HEK293 (cell line): ENCODE data around the gene YWHAG.
A peak's percentile ranks its signal among the peaks of the same experiment; 100 is the strongest.

Experiments used
- BCL11A ChIP-seq: fragments of 450-650 bp; formaldehyde crosslinking; IDR thresholded peaks from 2 replicates; pipeline ENCODE4 v1.5.1; 2016; ENCODE audit warnings: low read depth, missing biosample characterization, missing genetic modification characterization
- BCL6B ChIP-seq: fragments of 450-650 bp; formaldehyde crosslinking; IDR thresholded peaks from 2 replicates; pipeline ENCODE4 v1.5.1; 2017; ENCODE audit warnings: missing biosample characterization, missing genetic modification characterization
- CTCF ChIP-seq: fragments of 450-650 bp; formaldehyde crosslinking; IDR thresholded peaks from 2 replicates; pipeline ENCODE4 v1.5.1; 2016; ENCODE audit warnings: missing biosample characterization, missing genetic modification characterization
- GFI1B ChIP-seq: fragments of 450-650 bp; formaldehyde crosslinking; IDR thresholded peaks from 2 replicates; pipeline ENCODE4 v1.5.1; 2016; ENCODE audit warnings: missing biosample characterization, missing genetic modification characterization
- KLF17 ChIP-seq: fragments of 450-650 bp; formaldehyde crosslinking; IDR thresholded peaks from 2 replicates; pipeline ENCODE4 v1.5.1; 2016; ENCODE audit warnings: missing biosample characterization, missing genetic modification characterization
- SCRT1 ChIP-seq: fragments of 450-650 bp; formaldehyde crosslinking; IDR thresholded peaks from 2 replicates; pipeline ENCODE4 v1.5.1; 2016; ENCODE audit warnings: missing biosample characterization, missing genetic modification characterization, borderline replicate concordance
- TCF7L2 ChIP-seq: IDR thresholded peaks from 2 replicates; pipeline ENCODE4 v1.6.1; 2011; ENCODE audit warnings: low read depth, mild to moderate bottlenecking, inconsistent platforms, low read length, moderate library complexity, borderline replicate concordance
- YY1 ChIP-seq: fragments of 450-650 bp; formaldehyde crosslinking; IDR thresholded peaks from 2 replicates; pipeline ENCODE4 v1.5.1; 2018; ENCODE audit warnings: missing biosample characterization, missing genetic modification characterization
- YY2 ChIP-seq: fragments of 450-650 bp; formaldehyde crosslinking; IDR thresholded peaks from 2 replicates; pipeline ENCODE4 v1.5.1; 2016; ENCODE audit warnings: missing biosample characterization, missing genetic modification characterization
- ZBTB21 ChIP-seq: fragments of 450-650 bp; formaldehyde crosslinking; IDR thresholded peaks from 2 replicates; pipeline ENCODE4 v1.5.1; 2017; ENCODE audit warnings: missing biosample characterization, missing genetic modification characterization
- ZEB2 ChIP-seq: fragments of 450-650 bp; formaldehyde crosslinking; IDR thresholded peaks from 2 replicates; pipeline ENCODE4 v1.5.1; 2016; ENCODE audit warnings: missing biosample characterization, missing genetic modification characterization
- ZNF24 ChIP-seq: fragments of 450-650 bp; formaldehyde crosslinking; IDR thresholded peaks from 2 replicates; pipeline ENCODE4 v1.5.1; 2016; ENCODE audit warnings: missing biosample characterization, missing genetic modification characterization
- ZNF280D ChIP-seq: fragments of 450-650 bp; formaldehyde crosslinking; IDR thresholded peaks from 2 replicates; pipeline ENCODE4 v1.5.1; 2016; ENCODE audit warnings: missing biosample characterization, missing genetic modification characterization
- ZNF324 ChIP-seq: fragments of 450-650 bp; formaldehyde crosslinking; IDR thresholded peaks from 2 replicates; pipeline ENCODE4 v1.5.1; 2016; ENCODE audit warnings: missing biosample characterization, missing genetic modification characterization
- ZNF341 ChIP-seq: fragments of 450-650 bp; formaldehyde crosslinking; IDR thresholded peaks from 2 replicates; pipeline ENCODE4; 2016; ENCODE audit warnings: low read depth, missing biosample characterization, missing genetic modification characterization
- ZNF366 ChIP-seq: fragments of 450-650 bp; formaldehyde crosslinking; conservative IDR thresholded peaks from 2 replicates; pipeline ENCODE4 v1.5.1; 2016; ENCODE audit warnings: missing biosample characterization, missing genetic modification characterization
- ZNF391 ChIP-seq: fragments of 450-650 bp; formaldehyde crosslinking; IDR thresholded peaks from 2 replicates; pipeline ENCODE4 v1.5.1; 2016; ENCODE audit warnings: low read depth, missing biosample characterization, missing genetic modification characterization, borderline replicate concordance
- ZNF398 ChIP-seq: fragments of 450-650 bp; formaldehyde crosslinking; IDR thresholded peaks from 2 replicates; pipeline ENCODE4 v1.5.1; 2017; ENCODE audit warnings: missing biosample characterization, missing genetic modification characterization
- ZNF404 ChIP-seq: fragments of 450-650 bp; formaldehyde crosslinking; IDR thresholded peaks from 2 replicates; pipeline ENCODE4 v1.5.1; 2017; ENCODE audit warnings: missing biosample characterization, missing genetic modification characterization
- ZNF473 ChIP-seq: fragments of 450-650 bp; formaldehyde crosslinking; IDR thresholded peaks from 2 replicates; pipeline ENCODE4 v1.5.1; 2017; ENCODE audit warnings: missing biosample characterization, missing genetic modification characterization
- ZNF48 ChIP-seq: fragments of 450-650 bp; formaldehyde crosslinking; IDR thresholded peaks from 2 replicates; pipeline ENCODE4 v1.5.1; 2016; ENCODE audit warnings: missing biosample characterization, missing genetic modification characterization
- ZNF510 ChIP-seq: fragments of 450-650 bp; formaldehyde crosslinking; IDR thresholded peaks from 2 replicates; pipeline ENCODE4 v1.5.1; 2018; ENCODE audit warnings: mild to moderate bottlenecking, missing genetic modification characterization, missing biosample characterization; ENCODE audit not compliant: insufficient replicate concordance
- ZNF544 ChIP-seq: fragments of 450-650 bp; formaldehyde crosslinking; IDR thresholded peaks from 2 replicates; pipeline ENCODE4 v1.5.0; 2017; ENCODE audit warnings: missing biosample characterization, missing genetic modification characterization
- ZNF548 ChIP-seq: fragments of 450-650 bp; formaldehyde crosslinking; IDR thresholded peaks from 2 replicates; pipeline ENCODE4 v1.5.1; 2016; ENCODE audit warnings: missing biosample characterization, missing genetic modification characterization
- ZNF621 ChIP-seq: fragments of 450-650 bp; formaldehyde crosslinking; IDR thresholded peaks from 2 replicates; pipeline ENCODE4 v1.5.1; 2017; ENCODE audit warnings: missing biosample characterization, missing genetic modification characterization
- ZNF639 ChIP-seq: fragments of 450-650 bp; formaldehyde crosslinking; IDR thresholded peaks from 2 replicates; pipeline ENCODE4 v1.5.1; 2016; ENCODE audit warnings: missing biosample characterization, missing genetic modification characterization
- ZNF837 ChIP-seq: fragments of 450-650 bp; formaldehyde crosslinking; IDR thresholded peaks from 2 replicates; pipeline ENCODE4 v1.5.1; 2016; ENCODE audit warnings: missing biosample characterization, missing genetic modification characterization
- ZSCAN18 ChIP-seq: fragments of 450-650 bp; formaldehyde crosslinking; IDR thresholded peaks from 2 replicates; pipeline ENCODE4 v1.5.1; 2016; ENCODE audit warnings: missing biosample characterization, missing genetic modification characterization

Gene YWHAG

GRCh38 chr7:76314042-76314721 lies 44.6 kb downstream of the YWHAG start (continued):
- TF ChIP-seq ZSCAN18 (tag by site-specific recombination) (no peak), BCL6B (tag by site-specific recombination) (no peak), YY1 (tag by site-specific recombination) (no peak), ZNF404 (tag by site-specific recombination) (no peak), GFI1B (tag by site-specific recombination) (no peak), ZNF548 (no peak), ZNF621 (no peak), BCL11A (tag by site-specific recombination) (no peak), ZEB2 (tag by site-specific recombination) (no peak), ZNF280D (tag by site-specific recombination) (no peak), ZNF544 (tag by site-specific recombination) (no peak), ZNF24 (tag by site-specific recombination) (peak; percentile 52; the same call in 1 of the 2 replicates), ZNF837 (tag by site-specific recombination) (no peak), CTCF (tag by site-specific recombination) (peak; percentile 97), ZNF398 (tag by site-specific recombination) (0 out of 2 replicates have a peak, but pooled peaks have one; percentile 44), ZNF48 (tag by site-specific recombination) (no peak), ZNF366 (no peak), ZNF473 (no peak), ZNF324 (tag by site-specific recombination) (no peak), SCRT1 (no peak), ZNF639 (tag by site-specific recombination) (peak; percentile 40; the same call in 1 of the 2 replicates), KLF17 (tag by site-specific recombination) (peak; percentile 75; the same call in 1 of the 2 replicates), ZNF391 (tag by site-specific recombination) (peak; percentile 83; the same call in 1 of the 2 replicates), ZNF510 (no peak), ZNF341 (tag by site-specific recombination) (no peak), TCF7L2 (no peak), YY2 (tag by site-specific recombination) (no peak), ZBTB21 (tag by site-specific recombination) (no peak)
